CD1c-positive myeloid dendritic cell (primary cell): Measurements from ENCODE around the gene HMGB4.

Experiments used
- DNase-seq: peaks from one replicate; pipeline ENCODE4 v3.0.0-alpha.2; 2016; ENCODE audit errors: extremely low spot score

The HMGB4 gene

GRCh38 chr1:33848205-33848937, 15.5 kb upstream of the HMGB4 start:
- no peak for DNase-seq

DNA sequence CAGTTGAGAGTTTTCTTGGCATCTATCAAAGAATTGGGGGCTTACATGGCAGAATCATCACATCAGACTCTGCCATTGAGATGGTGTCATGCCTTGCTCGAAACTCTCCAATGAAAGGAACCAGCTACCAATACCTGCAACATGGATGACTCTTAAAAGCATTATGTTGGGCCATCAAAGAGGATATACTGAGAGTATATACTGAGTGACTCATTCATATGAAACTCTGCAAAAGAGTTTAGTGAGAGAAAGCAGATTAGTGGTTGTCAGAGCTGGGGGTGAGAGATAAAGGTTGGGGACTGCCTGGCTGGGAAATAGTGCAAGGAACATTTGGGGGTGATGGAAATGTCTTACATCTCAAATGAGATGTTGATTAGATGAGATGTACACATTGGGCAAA, 14.7 kb upstream of the HMGB4 start:
- DNase-seq = no peak

DNA sequence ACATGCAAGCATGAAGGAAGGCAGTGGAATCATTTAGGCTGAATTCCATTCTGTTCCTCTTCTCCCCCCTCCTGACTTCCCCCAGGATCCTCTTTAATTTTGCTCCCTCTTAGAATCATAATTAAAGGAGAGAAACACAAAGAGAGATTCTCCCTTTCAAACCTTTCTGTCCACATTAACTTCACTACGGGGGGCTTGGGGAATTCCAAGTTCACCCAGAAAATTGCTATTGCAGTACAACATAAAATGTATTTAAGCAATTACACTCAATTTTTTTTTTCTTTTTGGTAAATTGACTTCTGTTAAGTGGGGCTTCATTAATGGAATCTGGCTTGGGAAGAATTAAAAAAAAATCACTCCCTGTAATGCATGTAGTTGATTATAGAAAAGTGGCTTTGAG, 13.4 kb upstream of the HMGB4 start:
- no peak for DNase-seq

DNA sequence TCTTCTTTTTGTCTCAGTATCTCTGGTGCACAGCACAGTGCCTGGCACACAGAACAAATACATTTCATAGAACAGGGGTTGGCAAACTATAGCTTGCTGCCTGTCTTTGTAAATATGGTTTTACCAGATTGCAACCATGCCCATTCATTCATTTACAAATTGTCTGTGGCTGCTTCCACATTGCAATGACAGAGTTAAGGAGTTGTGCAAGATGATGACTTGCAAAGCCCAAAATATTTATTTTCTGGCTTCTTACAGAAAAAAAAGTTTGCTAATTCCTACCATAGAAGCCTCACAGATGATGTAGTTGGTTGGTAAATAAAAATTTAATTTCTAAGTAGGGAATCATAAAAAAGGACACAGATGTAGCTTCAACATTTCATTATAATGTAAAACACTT, 11.2 kb upstream of the HMGB4 start:
- DNase-seq = no peak

- DNase-seq = no peak
Measured at GRCh38 chr1:33853431-33853830, 10.4 kb upstream of the HMGB4 start.

GRCh38 chr1:33854091-33854490, 9.8 kb upstream of the HMGB4 start:
- no peak for DNase-seq

DNA sequence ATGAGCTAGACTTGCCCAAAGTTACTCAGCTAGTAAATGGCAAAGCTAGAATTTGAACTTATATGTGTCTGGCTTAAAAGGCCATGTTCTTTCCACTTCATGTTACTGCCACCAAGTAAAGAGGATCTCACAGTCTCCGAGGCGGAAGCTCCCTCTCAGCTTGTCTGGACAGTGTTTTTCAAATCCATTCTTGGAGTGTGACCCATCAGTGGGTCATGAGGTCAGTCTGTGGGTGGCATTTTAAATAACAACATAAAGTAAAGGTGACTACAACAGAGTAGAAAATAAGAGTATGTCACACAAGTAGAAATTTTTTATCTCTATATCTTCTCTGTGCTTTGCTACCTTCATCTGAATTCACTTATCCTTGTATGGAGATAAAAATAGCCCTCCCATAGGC, 3.2 kb upstream of the HMGB4 start:
- no peak for DNase-seq

DNA sequence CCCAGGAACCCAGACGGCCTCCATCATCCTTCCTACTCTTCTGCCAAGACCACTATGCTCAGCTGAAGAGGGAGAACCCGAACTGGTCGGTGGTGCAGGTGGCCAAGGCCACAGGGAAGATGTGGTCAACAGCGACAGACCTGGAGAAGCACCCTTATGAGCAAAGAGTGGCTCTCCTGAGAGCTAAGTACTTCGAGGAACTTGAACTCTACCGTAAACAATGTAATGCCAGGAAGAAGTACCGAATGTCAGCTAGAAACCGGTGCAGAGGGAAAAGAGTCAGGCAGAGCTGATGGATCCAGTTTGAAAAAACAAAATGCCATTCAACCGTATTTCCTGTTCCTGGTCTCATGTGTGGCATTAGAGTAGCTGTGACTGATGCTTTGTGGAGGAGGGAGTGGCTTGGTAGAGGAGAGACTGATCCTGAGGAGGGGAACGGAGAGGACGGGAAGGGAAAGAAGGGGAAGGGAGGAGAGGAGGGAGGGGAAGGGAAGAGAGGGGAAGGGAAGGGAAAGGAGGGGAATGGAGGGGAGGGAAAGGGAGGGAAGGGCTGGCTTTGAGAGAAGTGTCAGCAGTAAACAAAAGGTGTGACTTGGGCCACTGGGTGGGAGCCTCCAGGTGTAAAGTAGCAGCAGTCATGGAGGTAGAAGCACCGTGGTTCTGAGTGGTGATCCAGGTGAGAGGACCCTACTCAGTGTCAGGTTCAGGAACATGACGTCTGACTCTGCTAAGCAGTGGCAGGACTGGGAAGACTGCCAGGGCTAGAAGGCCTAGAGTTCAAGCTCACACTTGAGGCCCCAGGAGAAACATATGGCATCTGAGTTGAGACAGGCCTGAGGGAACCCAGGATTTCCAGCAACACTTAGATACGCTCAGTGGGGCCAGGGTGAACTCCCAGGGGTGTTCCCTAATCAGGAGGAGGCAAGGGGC, 846 bp downstream of the HMGB4 start:
- no peak for DNase-seq

- DNase-seq = no peak
Measured at GRCh38 chr1:33866281-33866680, 2.4 kb downstream of the HMGB4 start.

DNA sequence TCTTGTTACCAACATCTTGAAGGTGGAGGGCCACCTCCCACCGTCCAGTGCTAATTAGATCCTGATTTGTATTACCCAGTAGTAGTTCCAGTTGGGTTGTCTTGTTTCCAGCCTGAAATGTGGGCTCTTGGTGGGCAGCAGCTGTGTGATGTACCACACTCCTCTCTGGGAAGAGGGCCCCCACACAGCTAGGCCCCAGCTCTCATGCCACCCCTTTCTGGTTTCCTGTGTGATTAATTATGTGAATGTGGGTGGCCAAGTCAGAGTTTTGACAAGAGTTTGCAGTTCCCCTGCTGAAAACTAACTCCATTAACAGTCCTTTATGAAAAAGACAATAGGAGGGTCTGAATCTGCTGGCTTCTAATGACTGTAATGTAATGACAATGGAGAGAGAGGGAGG, 3.8 kb downstream of the HMGB4 start:
- DNase-seq = no peak

DNA sequence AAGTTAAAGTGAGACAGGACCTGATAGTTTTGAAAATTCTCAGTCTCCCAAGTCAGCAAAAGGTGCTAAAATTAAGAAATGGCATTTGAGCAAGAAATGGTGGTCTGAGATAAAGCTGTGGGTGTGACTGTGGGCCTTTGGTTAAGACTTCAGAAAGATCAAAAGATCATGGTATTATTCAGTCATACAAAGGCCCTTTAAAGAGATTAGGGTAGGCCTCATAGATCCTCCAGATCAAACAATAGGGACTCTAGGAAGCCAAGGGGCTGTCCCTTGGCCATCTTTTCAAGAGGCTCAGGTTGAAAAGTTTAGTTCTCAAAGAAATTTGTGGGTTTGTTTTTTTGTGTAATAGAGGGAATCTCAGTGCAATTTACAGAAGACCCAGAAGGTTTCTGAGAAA, 8.4 kb downstream of the HMGB4 start:
- DNase-seq = no peak

- no peak for DNase-seq
Measured at GRCh38 chr1:33872683-33873082, 8.8 kb downstream of the HMGB4 start.

DNA sequence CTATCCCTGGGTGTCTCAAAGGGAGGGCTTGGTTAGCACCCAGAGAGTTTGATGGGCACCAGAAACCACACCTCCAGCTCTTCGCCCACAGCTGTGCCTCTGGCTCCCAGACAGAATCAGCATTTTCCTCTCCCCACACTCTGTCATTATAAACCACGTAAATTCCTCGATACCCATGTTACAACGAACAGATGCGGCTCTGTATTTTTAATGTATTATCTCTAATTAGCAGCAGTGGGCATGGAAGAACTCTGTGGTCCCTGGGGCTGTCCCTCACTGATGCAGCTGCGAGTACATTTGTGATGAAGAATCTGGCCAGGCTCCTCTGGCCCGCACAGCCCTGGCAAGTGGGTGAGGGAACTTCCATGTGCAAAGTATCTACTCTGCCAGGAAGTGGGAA, 10.8 kb downstream of the HMGB4 start:
- no peak for DNase-seq

- no peak for DNase-seq
Measured at GRCh38 chr1:33875862-33876261, 12.0 kb downstream of the HMGB4 start.

DNA sequence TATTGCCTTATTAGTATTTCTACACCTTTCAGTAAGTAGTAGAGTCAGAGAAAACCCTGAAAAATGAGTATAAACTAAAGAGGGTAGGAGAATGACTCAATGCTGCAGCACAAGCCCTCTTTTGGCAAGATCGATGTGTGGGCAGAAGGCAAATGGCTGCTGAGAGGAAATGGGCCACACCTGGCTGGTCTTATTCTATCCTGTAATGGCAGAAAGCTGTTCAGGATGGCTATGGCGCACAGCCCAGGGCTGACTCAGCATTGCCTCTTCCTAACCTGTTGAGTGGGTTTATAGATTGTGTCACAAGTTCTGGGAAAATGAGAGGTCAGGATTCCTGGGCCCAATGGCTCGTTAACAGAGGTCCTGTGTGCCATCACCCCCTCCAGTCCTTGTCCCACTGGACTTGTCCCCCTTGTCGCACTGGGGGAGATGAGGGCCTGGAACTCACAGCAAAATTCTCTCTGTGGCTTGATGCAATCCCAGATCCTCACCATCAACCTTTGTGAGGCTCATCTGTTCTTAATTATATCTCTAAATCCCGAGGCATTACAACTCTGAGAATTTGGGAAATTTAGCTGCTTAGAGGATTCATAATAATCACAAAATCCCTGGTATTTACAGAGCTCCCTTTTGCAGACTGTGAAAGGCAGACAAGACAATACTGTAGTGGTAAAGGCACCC, 13.2 kb downstream of the HMGB4 start:
- no peak for DNase-seq

- DNase-seq = no peak
Measured at GRCh38 chr1:33878392-33878791, 14.5 kb downstream of the HMGB4 start.

GRCh38 chr1:33880305-33880704, 16.4 kb downstream of the HMGB4 start:
- no peak for DNase-seq

GRCh38 chr1:33886496-33886895, 22.6 kb downstream of the HMGB4 start:
- no peak for DNase-seq

DNA sequence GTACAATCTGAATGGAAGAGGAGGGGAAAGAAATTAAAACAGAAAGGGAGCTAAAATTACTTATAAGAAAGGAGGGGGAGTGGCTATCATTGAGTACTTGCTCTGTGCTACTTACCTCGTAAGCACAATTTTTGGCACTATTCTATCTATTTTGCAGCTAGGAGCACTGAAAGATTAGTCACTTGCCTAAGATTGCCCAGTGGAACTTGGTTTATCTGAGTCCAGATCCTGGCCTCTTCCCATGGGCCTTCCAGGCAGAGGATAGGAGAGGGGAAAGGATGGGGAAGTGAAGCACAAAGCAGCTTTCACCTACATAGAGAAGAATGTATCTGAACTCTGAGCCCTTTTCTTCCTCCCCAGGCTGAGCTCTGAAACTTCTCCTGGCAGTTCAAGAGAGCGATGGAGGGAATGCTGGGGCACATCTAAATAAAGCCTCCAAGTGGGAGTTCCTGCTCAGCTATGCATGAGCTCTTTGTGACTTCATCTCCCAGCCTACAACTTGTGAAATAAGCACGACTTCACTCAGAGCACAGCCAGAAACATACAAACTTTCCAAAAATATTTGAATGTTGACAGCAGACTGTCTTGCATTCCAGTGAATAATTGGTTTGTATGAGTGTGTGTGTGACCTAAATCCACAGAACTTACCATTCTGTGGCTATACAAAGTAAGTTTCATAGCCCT, 29.4 kb downstream of the HMGB4 start:
- no peak for DNase-seq

GRCh38 chr1:33895396-33895795, 31.5 kb downstream of the HMGB4 start:
- no peak for DNase-seq

DNA sequence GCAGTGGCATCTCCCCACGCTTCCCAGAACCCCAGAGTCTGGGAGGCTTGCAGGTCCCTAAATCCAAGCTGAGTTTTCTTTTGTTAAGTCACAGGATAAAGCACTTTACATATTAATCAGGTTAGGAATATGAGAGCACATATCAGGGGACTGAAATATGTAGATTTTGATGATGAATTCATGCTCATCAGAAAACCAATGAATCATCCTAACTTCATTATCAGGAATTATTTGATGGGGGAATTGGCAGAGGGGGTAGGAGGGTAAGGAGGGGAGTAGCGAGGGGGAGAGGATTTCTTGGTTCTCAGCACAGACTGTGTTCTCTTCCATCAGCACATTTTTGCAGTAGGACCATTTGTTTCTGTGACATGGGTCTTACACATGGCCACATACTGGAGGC, 32.1 kb downstream of the HMGB4 start:
- no peak for DNase-seq

- no peak for DNase-seq
Measured at GRCh38 chr1:33897092-33897725, 33.3 kb downstream of the HMGB4 start.
